A673 (cell line): ENCODE results near the gene ATXN10. TPM values are rescaled to one million over a fixed set of nuclear protein-coding genes. Genes with fewer than 3 reads are reported as not detected.

Experiments used
- BruUV-seq: library from RNA; stranded (reverse); fragments of 400-500 nt; replicated peaks from 2 replicates; lab custom pipeline; 2021; lab: Mats Ljungman, UMichigan
- CTCF ChIA-PET: fragments of 300-600 bp; sonication (Branson Sonifier 250); formaldehyde crosslinking; loops from one replicate; lab custom pipeline; 2022; ENCODE audit warnings: antibody characterized with exemption; lab: Charles Lee
- POLR2A ChIA-PET: fragments of 300-600 bp; sonication (Branson Sonifier 250); formaldehyde crosslinking; loops from one replicate; lab custom pipeline; 2022; ENCODE audit warnings: antibody characterized with exemption; ENCODE audit not compliant: low non-redundant PET; lab: Charles Lee
- DNase-seq: peaks from one replicate; pipeline ENCODE4 v3.0.0-alpha.2; 2015; ENCODE audit warnings: low spot score
- H3K27ac ChIP-seq: fragments of 200-600 bp; sonication (generic); 2 replicates; pipeline ENCODE4 v1.5.1; 2016; ENCODE audit warnings: mixed run types, low read depth, mild to moderate bottlenecking, mixed read lengths, antibody characterized with exemption, low read length; ENCODE audit not compliant: poor library complexity, severe bottlenecking
- H3K27me3 ChIP-seq: fragments of 200-600 bp; sonication (generic); replicated peaks from 2 replicates; pipeline ENCODE4 v1.6.1; 2017; ENCODE audit warnings: mixed run types, low read depth, mild to moderate bottlenecking, mixed read lengths, antibody characterized with exemption, low read length; ENCODE audit not compliant: insufficient read depth, poor library complexity
- H3K36me3 ChIP-seq: fragments of 200-600 bp; sonication (generic); 2 replicates; pipeline ENCODE4 v1.6.1; 2016; ENCODE audit warnings: mixed run types, mild to moderate bottlenecking, mixed read lengths, antibody characterized with exemption, low read length; ENCODE audit not compliant: insufficient read depth, poor library complexity, severe bottlenecking
- H3K4me1 ChIP-seq: fragments of 200-600 bp; sonication (generic); 2 replicates; pipeline ENCODE4 v1.6.1; 2017; ENCODE audit warnings: mixed run types, mild to moderate bottlenecking, mixed read lengths, antibody characterized with exemption, low read length; ENCODE audit not compliant: insufficient read depth, poor library complexity, severe bottlenecking
- H3K4me3 ChIP-seq: fragments of 200-600 bp; sonication (generic); 2 replicates; pipeline ENCODE4 v1.5.1; 2016; ENCODE audit warnings: low read depth, mixed run types, mild to moderate bottlenecking, mixed read lengths, low read length; ENCODE audit not compliant: poor library complexity, severe bottlenecking
- H3K9me3 ChIP-seq: fragments of 200-600 bp; sonication (generic); 2 replicates; pipeline ENCODE4 v1.6.1; 2016; ENCODE audit warnings: mixed run types, low read depth, mild to moderate bottlenecking, mixed read lengths, antibody characterized with exemption, low read length; ENCODE audit not compliant: poor library complexity, severe bottlenecking
- EZH2 ChIP-seq: fragments of 200-600 bp; sonication (generic); IDR thresholded peaks from 2 replicates; pipeline ENCODE4 v1.6.1; 2017; ENCODE audit warnings: borderline replicate concordance, low read depth, mild to moderate bottlenecking, mixed read lengths, antibody characterized with exemption, low read length; ENCODE audit not compliant: poor library complexity, severe bottlenecking
- intact Hi-C: fragments of 100-400 bp; cut with micrococcal nuclease; formaldehyde crosslinking; loops from one replicate; pipeline ENCODE4 v1.10.0; 2022; ENCODE audit not compliant: unreplicated experiment
- total RNA-seq: library from RNA; stranded (reverse); gene quantifications from 2 replicates; pipeline ENCODE4 v1.2.3, GENCODE V29; 2021
- TF ChIP-seq, protein P1 (sequence below): fragments of 300-800, 200-600 bp; sonication (generic); conservative IDR thresholded peaks from 2 replicates; pipeline ENCODE4 v1.5.1; 2017; ENCODE audit warnings: low read depth, mild to moderate bottlenecking, antibody characterized with exemption, low read length, moderate library complexity, mixed read lengths

ATXN10 gene
- total RNA-seq, 1 experiment from 2014 or later, result 294 TPM

DNA sequence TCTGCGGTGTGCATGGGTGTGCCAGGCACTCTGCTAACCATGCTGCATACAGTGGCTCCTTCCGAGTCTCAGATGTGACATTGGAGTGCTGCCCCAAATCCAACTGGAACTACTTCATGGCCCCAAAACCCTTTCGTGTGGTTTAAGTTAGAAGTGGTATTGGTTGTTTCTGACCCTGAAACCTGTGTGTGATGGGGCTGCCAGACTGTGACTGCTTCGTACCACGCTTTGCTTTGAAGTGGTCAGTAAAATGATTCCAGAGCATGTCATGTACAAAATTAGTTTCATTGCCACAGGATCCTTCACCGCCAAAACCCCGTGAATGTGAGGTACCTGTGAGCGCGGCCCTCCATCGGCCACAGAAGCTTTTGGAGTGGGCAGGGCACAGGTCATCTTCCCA lies 163.2 kb downstream of the ATXN10 start:
- Histone ChIP-seq H3K27me3 (no peaks in the 10 kb centered on the region), H3K36me3 (peaks cover 4% of the 10 kb centered on the region), H3K9me3 (no peaks in the 10 kb centered on the region), H3K27ac (no peak overlapping the region), H3K4me3 (no peak overlapping the region), H3K4me1 (no peaks in the 10 kb centered on the region)
- ChIA-PET POLR2A (no interaction called here), CTCF (no interaction called here)
- BruUV-seq, result no TSS peak
- TF ChIP-seq EZH2, result no peak
- TF ChIP-seq, protein P1, sequence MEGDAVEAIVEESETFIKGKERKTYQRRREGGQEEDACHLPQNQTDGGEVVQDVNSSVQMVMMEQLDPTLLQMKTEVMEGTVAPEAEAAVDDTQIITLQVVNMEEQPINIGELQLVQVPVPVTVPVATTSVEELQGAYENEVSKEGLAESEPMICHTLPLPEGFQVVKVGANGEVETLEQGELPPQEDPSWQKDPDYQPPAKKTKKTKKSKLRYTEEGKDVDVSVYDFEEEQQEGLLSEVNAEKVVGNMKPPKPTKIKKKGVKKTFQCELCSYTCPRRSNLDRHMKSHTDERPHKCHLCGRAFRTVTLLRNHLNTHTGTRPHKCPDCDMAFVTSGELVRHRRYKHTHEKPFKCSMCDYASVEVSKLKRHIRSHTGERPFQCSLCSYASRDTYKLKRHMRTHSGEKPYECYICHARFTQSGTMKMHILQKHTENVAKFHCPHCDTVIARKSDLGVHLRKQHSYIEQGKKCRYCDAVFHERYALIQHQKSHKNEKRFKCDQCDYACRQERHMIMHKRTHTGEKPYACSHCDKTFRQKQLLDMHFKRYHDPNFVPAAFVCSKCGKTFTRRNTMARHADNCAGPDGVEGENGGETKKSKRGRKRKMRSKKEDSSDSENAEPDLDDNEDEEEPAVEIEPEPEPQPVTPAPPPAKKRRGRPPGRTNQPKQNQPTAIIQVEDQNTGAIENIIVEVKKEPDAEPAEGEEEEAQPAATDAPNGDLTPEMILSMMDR, result no peak
- intact Hi-C loops, result no loop called here
- DNase-seq, result no peak

DNA sequence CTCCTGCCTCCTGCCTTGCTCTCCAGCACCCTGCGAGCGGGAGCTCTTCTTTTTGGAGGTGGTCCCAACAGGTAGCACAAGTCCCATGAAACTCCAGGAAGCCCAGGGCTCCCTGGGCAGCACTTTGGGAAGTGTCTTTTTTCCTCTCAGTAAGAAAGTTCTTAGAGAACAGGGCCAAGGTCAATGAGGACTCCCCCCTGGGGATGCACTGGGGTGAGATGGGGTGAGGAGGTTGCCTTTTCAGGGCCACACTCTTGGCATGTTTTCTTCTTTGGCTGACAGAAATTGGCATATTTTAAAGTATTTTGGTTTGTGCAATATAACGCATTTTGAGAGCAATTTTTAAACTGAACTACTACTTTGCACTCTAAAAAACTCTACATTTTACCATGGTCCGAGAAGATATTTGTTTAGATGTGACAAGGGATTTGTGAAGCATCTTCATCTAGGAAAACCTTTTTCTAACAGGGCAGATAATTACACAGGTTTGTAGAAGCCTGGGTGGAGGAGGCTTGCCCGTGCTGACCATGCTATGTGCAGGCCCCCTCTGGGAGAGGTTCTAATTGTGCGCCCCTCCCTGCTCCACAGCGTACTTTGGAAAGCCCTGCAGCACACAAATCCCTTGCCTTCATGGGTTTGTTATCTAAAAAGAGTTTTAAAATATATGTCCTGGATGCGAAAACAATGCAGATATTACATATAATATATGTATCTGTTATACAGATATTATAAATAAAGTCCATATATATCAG lies 165.0 kb downstream of the ATXN10 start:
- ChIA-PET CTCF (no interaction called here), POLR2A (no interaction called here)
- Histone ChIP-seq H3K4me1 (no peaks in the 10 kb centered on the region), H3K9me3 (no peaks in the 10 kb centered on the region), H3K27ac (no peak overlapping the region), H3K36me3 (peaks cover 4% of the 10 kb centered on the region), H3K27me3 (no peaks in the 10 kb centered on the region), H3K4me3 (no peak overlapping the region)
- TF ChIP-seq EZH2, result no peak
- TF ChIP-seq, protein P1, result no peak
- intact Hi-C loops, result no loop called here
- no TSS peak for BruUV-seq
- no peak for DNase-seq

DNA sequence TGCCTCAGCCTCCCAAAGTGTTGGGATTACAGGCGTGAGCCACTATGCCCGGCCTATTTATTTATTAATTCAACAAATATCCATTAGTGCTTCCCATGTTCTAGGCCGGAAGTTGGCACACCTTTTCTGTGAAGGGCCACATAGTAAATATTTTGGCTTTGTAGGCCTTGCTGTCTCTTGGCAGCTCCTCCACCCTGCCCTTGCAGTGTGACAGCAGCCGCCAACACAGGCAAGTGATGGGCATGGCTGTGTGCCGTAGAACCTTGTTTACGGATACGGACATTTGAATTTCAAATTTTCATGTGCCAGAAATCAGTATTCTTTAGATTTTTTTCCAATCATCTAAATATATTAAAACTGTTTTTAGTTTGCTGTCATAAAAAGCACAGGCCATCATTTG lies 165.9 kb downstream of the ATXN10 start:
- POLR2A ChIA-PET, result no interaction called here
- H3K36me3 ChIP-seq, result peaks cover 4% of the 10 kb centered on the region

More for the DNA sequence above, 165.9 kb downstream of the ATXN10 start:
- no TSS peak for BruUV-seq
- Histone ChIP-seq H3K27me3 (no peaks in the 10 kb centered on the region), H3K4me3 (no peak overlapping the region), H3K4me1 (no peaks in the 10 kb centered on the region), H3K9me3 (no peaks in the 10 kb centered on the region), H3K27ac (no peak overlapping the region)
- CTCF ChIA-PET, result no interaction called here
- no peak for TF ChIP-seq EZH2
- TF ChIP-seq, protein P1, result no peak
- intact Hi-C loops, result no loop called here
- no peak for DNase-seq
